OCI-LY1 (cell line): ENCODE results near the gene MDN1.

ENCODE experiments used
- CTCF ChIP-seq: fragments of 200-600 bp; sonication (generic), shearing (Covaris generic); IDR thresholded peaks from 2 replicates; pipeline ENCODE4 v1.5.1; 2017; ENCODE audit warnings: mild to moderate bottlenecking, antibody characterized with exemption, low read length, moderate library complexity, mixed read lengths
- EZH2 ChIP-seq: fragments of 200-600 bp; sonication (generic), shearing (Covaris generic); IDR thresholded peaks from 2 replicates; pipeline ENCODE4 v1.8.0; 2017; ENCODE audit warnings: borderline replicate concordance, mixed run types, mild to moderate bottlenecking, antibody characterized with exemption, low read length, moderate library complexity, mixed read lengths

- TF ChIP-seq EZH2 (no peak), CTCF (no peak)
These were observed 203.1 kb downstream of the MDN1 start for GRCh38 chr6:89616531-89616930.
